ENCODE results near the gene NBEA.

DNA sequence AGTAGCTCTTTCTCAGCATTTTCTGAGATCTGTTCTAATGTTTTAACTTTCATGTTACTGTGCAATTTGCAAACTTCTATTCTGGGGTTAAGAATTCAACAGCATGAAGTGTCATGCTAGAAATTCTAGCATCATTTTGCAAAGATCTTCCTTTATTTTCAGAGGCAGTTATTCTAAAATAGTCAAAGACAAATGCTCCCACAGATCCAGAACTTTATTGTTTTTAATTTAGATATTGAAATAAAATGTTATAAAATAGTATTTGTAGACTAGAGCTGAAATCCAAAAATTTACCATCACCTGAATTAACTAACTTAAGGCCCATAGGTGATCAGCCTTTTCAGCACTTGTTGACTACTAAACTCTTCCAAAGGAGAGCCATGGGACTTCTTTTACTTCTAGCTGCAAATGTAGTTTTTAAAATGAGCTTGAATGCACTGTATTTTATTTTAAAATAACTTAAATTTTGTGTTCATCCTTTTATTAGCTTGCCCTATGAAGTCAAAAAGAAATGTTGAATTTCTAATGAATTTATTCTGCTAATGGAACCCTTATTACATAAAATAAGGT lies 531.2 kb downstream of the NBEA start:
- TF ChIP-seq CTCF (IDR thresholded peaks at IDR 0.05) (no peak), POLR2A (IDR thresholded peaks at IDR 0.05) (no peak)
